Activated CD4-positive, alpha-beta T cell treated with anti-CD3 and anti-CD28 coated beads, Interleukin-2, Interleukin-6, amounts not matched to agents 100 ng/mL and 50 ng/mL, durations not matched to agents 16 hours and 8 hours (primary cell): Measurements from ENCODE around the gene FBXL5.
"Not testable (repeated sequence)": the region's sequence is repeated elsewhere in the genome, so short reads cannot be mapped to it uniquely, and the experiment has no call there.

Source experiments
- DNase-seq: peaks from one replicate; pipeline ENCODE4 v3.0.0-alpha.2; 2020

FBXL5 gene

GRCh38 chr4:15638418-15638817 is 16.7 kb downstream of the FBXL5 start:
- DNase-seq: no peak

DNA sequence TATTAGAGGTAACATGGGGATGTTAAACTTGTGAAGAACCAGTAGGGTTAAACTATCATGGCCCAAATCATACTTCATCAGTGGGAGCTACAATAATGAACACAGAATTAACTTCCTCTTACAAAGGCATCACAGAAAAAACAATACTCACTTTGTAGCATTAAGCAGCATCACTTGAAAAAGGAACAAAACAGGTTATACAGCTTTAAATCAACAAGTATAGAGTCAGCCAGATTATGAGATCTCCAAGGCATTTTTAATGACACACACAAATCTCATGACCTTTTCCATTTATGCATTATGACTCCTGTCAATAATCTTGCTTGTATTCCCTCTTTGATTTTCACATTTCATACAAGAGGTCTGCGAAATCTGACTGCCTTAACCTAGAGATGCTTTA is 18.3 kb downstream of the FBXL5 start:
- DNase-seq: no peak

- not testable (repeated sequence) for DNase-seq
Measured at GRCh38 chr4:15617407-15617806, 37.8 kb downstream of the FBXL5 start.

GRCh38 chr4:15614891-15615290 is 40.3 kb downstream of the FBXL5 start:
- not testable (repeated sequence) for DNase-seq

- no peak for DNase-seq
Measured at GRCh38 chr4:15612136-15612535, 43.0 kb downstream of the FBXL5 start.

DNA sequence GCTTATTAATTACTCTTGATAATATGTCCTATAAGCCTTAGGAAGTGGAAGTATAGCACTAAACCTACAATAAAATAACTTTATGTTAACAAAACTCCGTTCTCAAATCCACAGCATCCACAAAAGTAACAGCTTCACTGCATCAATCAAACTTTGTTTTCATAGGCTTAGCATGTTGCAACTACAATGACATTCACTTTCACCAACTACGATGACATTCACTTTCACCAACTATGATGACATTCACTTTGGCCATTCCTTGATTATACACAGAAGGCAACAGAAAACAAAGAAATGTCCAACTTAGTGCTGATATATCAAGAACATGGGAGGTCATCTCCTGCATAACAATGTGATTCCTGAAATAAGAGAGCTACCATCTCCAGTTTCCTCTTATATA is 44.3 kb downstream of the FBXL5 start:
- DNase-seq: no peak

DNA sequence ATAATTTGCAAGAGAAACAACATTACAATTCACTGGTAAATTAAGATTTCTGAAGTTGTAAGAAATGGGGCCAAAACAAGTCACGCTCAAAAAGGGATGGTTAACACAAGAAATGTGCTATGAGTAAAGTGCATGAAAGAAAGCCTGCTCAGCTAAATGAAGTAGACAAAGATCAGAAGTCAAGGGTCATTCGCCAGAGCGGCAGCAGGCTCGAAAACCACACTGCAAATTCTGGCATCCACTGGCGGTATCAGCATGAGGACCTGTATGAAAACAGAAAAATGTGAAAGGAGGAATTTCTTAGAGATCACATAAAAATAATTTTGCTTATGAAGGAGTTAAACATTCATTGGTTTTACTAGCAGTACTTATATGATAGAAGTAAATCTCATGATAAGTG is 49.6 kb downstream of the FBXL5 start:
- DNase-seq: no peak

- no peak for DNase-seq
Measured at GRCh38 chr4:15601862-15602261, 53.3 kb downstream of the FBXL5 start.

GRCh38 chr4:15600176-15600575 is 55.0 kb downstream of the FBXL5 start:
- DNase-seq: no peak

DNA sequence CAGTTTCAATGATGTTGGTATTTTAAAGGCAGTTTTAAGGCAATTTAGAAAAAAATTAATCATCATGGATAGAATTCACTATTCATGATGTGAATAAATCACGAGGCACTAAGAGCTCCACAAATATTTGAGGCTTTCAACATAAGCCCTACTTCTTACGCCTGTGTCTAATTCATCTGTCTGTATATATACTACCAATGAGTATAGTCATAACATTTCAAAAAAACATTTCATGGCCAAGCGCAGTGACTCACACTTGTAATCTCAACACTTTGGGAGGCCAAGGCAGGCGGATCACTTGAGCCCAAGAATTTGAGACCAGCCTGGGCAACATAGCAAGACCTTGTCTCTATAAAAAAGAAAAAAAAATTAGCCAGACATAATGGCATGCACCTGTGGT is 56.5 kb downstream of the FBXL5 start:
- DNase-seq: no peak

DNA sequence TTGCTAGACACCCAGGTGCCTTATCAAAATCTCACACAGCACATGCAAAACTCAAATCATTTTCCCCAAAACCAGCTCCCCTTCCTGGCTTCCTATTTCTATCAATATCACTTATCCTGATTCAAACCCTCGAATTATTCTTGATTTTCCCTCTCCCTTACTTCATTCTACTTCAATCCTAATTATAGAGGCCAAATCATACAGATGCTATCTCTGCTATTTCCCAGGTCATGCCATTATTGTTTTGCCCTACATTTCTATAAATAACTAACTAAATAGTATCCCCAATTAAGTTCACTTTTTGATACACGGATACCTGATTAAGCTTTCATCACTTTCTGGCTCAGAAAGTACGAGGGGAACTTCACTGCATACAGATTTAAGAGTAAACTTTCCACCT is 62.4 kb downstream of the FBXL5 start:
- no peak for DNase-seq

DNA sequence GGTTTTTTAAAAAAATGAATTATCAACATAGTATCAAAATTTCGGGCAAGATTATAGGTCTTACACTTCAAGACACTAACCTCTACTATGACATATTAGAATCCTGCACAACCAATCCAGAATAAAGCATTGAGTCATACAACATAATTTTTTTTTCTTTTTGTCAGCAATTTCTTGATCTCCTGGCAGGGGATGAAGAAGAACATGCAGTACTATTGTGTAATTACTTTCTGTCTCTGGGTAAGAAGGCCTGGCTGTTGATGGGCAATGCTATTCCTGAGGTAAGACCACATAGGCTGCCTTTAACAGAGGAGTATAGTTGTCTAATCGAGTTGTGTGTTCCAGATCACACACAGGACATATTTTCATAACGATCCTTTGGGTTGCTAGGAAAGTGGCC is 67.5 kb downstream of the FBXL5 start:
- DNase-seq: no peak

- no peak for DNase-seq
Measured at GRCh38 chr4:15586066-15586465, 69.1 kb downstream of the FBXL5 start.

DNA sequence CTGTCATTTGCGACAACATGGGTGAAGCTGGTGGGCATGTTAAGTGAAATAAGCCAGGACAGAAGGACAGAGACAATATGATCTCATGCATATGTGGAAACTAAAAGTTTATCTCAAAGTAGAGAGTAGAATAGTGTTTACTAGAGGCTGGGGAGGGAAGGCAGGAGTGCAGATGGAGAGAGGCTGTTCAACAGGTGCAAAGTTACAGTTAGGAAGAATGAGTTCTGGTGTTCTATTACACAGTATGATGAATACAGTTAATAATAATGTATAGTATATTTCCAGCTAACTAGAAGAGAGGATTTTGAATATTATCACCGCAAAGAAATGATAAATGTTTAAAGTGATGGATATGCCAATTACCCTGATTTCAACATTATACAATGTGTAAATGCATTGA is 69.8 kb downstream of the FBXL5 start:
- no peak for DNase-seq

DNA sequence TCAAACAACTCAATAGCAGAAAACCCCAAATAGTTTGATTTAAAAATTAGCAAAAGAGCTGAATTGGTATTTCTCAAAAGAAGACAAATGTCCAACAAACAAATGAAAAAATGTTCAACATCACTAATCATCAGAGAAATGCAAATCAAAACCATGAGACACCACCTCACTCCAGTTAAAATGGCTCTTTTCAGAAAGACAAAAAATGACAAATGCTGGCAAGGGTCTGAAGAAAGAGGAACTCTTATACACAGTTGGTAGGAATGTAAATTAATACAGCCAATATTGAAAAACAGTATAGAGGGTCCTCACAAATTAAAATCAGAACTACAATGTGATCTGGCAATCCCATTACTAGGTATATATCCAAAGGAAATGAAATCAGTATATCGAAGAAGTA is 70.4 kb downstream of the FBXL5 start:
- no peak for DNase-seq

- no peak for DNase-seq
Measured at GRCh38 chr4:15577508-15577907, 77.6 kb downstream of the FBXL5 start.

DNA sequence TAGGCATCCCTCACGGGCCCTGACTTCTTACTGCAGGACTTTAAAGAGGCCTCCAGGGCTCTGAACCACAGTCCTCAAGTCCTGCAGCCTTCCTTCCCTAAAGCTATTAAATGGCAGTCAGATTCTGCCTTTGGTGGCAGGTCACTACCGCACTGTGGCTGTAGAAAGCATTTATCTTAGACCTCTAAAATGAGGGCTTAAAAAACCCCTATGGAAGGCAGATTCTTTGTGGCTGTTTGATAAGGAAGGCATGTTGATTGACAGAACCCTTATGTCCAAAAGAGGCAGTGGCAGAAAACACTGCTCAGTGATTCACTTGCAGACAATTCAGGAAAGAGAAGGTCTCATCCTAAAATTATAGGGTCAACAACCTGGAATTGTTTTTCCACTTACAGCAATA is 79.2 kb downstream of the FBXL5 start:
- no peak for DNase-seq

DNA sequence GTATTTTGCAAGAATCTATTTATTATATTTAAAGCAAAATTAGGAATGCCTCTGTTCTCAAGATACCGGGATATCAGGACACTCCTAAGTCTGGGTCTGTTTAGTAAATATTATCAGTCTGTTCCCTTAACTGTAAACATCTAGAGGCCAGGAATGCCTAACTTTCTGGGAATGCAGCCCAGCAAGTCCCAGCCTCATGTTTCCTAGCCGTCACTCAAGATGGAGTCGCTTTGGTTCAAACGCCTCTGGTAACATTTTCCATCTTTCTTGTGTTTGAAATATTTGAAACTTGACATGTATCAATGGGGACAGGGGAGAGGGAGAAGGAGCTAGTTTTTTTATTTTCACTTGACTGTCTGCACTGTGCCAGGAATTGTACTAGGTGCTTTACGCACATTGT is 85.4 kb downstream of the FBXL5 start:
- DNase-seq: no peak

DNA sequence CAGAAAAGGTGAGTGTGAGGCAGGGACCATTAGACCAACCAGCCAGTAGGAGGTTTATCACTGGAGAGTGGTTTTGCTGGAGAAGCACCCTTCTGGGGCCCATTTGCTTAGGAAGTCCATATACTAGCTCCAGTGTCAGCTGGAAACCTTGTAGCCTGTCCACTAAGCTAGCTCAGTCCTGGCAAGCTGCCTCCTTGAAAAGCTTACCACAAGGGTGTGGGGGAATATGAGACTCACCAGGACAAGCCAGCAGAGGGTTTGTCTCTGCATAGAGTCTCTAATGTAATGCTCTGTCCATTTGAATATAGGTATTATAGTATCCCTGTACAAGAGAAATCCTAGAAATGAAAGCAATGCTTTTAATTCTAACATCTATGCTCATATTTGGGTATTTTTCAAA is 86.3 kb downstream of the FBXL5 start:
- DNase-seq: no peak

DNA sequence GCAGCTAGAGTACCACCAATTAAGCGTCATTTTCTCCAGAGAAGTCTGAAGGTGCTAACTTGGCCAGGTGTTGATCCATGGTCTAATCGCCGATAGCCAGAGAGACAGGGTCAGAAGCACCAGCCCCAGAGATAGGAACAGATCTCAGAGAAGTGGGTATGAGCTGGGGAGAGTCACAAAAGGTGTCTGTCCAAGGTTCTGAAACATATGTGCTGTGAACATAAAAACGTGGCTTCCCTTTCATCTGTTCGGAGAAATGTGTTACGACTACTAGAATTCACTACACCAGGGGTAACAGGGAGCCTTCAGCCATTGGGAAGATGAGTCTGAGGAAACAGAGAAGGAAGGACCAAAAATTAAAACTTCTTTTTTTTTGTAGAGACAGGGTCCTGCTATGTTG is 91.3 kb downstream of the FBXL5 start:
- no peak for DNase-seq

DNA sequence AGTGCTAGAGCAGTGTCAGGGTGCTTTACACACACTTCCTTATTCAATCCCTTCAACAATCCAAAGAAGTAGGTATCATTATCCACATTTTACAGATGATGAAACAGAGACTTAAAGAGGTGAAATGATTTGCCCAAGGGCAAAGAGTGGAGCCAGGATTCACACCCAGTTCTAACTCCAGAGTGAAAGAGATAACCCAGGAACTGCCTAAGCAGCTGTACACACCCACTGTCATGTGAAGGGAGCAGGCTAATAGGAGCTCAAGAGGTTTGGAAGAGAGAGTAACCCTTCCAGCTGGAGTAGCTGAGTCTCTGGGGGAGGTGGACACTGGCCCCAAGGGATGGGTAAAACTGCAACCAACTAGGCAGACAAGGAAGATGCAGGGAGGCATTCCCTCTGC is 92.5 kb downstream of the FBXL5 start:
- no peak for DNase-seq

GRCh38 chr4:15562114-15562513 is 93.0 kb downstream of the FBXL5 start:
- no peak for DNase-seq

- no peak for DNase-seq
Measured at GRCh38 chr4:15558561-15558960, 96.6 kb downstream of the FBXL5 start.

DNA sequence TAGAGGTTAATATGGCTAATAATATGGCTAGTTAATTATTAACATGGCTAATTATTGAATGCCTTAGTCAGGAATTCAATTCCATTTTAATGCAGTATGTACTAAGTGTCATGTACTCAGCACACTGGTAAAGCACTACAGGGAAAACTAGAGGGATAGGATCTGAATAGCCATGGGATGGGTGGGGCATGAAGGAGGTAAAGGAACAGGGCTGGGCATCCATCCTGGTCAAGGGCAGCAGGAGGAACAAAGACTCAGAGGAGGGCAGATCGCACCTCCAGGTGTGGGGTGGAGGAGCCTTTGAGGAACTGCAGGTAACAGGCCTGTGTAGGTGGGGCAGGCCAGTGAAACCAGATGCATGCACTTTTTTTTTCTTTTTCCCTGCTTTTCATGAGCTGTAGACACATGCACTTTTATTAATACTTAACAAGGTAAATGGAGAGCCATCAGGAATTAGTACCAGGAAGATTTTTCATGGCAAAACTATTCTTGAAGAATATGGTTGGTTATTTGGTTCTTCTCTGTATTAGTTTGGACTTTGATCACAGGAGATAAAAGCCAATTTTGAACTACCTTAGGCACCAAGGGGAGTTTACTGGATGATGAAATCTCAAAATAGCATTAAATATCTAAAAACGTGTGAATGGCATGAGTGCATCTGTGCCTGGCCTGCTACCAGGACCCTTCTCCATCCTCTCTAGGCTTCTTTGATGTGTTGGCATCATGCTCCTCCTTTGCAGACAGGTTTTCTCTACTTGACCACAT is 97.2 kb downstream of the FBXL5 start:
- DNase-seq: no peak

- no peak for DNase-seq
Measured at GRCh38 chr4:15556511-15557092, 98.6 kb downstream of the FBXL5 start.
